GM19324 (cell line): ENCODE data around the gene RTN4R.

ENCODE experiments used
- ATAC-seq: cut with Tn5 transposase; IDR thresholded peaks from one replicate; pipeline ENCODE4 v1.9.1; 2021; ENCODE audit warnings: mild to moderate bottlenecking, moderate library complexity; ENCODE audit not compliant: unreplicated experiment, low FRiP score

The RTN4R gene

DNA sequence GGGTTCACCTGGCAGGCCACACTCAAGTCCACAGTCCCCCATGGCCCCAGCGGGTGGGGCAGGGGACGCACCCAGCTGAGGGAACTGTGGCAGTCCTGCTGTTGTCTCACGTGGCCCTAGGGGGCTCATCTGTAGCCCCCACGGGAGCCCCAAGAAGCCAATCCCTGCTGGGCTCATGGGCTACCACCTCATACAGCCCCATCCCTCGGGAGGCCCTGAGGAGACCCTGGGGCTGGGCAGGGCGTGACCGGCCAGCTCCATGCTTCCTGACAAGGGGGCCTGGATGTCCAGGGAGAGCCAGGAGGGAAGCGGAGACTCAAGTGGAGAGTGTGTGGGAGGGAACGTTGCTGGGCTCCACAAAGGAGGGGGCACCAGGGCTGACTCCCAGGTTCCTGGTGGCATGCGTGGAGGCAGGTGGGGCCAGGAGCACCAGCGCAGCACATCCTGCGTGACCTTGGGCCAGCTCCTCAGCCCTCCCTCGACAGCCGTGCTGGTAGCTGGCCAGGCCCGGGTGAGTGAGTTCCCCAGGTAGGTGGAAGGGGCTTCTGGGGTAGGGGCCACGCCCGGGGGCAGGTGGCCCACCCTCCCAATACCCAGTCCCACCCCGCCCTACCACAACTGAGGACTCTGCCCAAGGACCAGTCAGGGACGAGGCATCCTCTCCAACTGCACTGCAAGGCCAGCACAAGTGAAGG is 7.9 kb downstream of the RTN4R start:
- no peak for ATAC-seq

DNA sequence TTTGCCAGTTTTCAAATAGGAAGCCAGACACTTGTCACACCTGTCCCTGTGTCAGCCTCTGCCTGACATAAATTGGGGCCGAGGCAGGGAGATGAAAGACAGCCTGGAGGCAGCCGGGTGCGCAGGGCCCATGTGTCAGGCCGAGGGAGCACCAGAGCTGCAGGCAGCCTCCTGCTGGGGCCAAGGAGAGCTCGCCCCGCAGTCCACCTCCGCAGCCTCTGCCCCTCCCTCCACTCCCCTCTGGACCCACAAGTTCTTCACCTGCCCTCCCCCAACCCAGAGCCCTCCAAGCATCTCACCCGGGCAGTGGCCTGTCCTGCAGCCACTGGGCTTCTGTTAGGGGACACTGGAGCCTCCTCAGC is 8.8 kb downstream of the RTN4R start:
- no peak for ATAC-seq

DNA sequence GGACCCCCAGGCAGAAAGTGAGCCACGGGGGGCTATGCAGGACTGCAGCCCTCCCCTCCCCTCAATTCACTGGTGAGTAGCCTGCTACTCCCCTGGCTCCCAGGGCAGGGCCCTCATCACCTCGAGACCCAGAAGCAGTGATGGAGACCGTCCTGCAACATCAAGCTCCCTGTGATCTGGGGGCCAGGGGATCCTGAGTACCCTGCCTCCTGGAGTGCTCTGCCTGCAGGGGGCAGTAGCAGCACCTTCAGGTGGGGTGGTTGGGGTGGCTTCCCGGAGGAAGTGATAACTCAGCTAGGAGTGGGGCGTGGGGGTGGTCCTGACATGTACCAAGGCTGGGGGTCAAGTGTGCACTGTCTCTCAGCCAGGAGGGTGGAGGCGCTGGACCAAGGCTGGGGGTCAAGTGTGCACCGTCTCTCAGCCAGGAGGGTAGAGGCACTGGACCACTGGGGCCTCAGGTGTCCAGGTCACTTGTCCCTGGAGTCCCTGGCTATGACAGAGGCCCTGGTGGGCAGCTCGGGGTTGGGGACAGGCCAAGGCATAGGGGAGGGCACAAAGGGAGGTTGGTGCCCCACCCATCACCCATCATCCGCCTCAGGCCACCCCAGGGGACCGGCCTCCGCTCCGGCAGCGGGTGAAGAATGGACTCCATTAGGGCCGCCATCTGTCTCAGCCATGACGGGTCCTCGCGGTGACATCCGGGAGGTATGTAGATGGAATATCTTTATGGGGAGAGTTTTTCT is 9.4 kb downstream of the RTN4R start:
- no peak for ATAC-seq

DNA sequence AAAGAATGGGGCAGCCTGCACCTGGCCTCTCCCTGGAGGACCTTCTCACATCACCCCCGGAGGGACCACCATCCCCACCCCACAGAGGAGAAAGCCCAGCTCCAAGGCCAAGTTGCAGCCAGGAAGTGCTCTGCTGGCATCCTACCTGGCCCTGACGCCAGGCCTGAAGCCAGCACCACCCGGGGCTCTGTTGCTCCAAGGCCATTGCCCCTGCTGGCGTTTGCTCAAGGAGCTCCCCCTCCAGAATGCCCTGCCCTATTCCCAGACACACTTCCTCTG is 10.2 kb downstream of the RTN4R start:
- no peak for ATAC-seq

DNA sequence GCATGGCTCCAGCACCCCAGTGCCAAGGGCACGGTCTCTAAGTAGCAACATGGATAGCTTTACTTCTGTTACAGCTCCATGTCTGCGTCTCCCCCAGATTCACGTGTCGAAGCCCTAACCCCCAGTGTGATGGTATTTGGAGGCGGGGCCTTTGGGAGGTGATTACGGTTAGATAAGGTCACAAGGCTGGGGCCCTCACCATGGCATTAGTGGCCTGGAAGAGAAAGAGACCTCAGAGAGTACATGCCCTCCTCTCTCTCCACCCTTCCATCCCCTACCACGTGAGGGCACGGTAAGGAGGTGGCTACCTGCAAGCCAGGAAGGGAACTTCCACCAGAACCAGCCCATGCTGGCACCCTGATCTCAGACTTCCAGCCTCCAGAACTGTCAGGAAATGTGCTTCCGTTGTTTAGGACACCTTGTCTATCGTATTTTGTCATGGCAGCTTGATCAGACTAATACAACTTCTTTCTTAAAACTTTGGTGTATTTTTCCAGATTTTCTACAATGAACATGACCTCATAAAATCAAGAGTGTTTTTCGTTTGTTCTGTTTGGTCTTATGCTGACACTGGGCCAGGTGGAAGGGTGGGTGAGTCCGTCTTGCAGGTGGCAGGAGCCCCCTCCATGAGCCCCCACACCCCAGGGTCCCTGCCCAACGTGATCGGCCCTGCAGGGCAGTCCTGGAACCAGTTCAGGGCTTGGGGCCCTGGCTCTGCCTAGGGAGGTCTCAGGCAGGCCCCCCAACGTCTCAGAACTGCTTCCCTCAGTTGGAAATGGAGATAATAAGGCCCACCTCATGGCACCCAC is 10.7 kb downstream of the RTN4R start:
- no peak for ATAC-seq

DNA sequence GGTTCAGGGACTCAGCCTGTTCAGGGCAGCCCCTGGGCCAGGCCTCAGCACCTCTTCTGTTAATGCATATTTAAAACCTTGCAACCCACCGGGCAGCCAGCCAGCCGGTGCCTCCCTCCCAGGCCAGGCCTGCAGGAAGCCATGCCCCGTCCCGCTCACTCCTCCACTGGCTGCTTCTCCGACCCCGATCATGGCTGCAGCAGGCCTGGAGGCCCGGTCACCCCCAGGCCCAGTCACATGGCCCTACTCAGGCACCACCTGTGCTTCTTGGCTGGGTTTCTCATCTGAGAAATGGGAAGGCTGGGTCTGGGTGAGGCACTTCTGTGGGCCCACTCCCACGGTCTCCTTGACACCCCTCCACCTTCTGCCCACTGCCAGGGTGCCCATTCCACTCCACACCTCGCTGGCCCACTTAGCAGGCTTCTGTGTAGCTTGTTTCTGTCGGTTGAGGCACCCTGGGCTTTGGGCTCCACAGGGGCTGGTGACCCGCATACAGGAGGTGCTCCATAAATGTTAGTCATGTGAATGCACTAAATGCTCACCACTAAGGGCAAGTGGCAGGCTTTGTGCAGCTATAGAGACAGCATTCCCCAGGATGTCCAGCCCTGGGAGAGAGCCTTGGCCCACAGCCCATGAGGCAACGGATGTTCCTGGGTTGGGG is 11.4 kb downstream of the RTN4R start:
- no peak for ATAC-seq

DNA sequence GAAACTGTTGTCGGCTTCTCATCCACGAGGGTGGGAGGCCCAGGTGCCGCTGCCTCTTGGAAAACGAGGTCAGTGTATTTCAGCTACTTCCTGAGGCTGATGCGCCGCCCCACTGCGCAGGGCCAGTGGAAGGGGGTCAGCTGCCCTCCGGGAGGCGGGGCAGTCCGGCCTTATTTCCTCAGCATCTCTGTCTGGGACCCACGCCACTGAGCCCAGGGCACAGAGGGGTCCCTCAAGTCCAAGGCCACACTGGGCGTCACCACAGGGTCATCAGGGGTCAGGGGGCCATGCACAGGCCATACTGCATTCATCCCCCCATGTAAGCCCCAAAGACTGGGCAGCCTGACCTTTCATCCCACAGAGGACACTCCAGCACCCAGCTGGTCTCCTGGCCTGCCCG is 12.1 kb downstream of the RTN4R start:
- no peak for ATAC-seq

DNA sequence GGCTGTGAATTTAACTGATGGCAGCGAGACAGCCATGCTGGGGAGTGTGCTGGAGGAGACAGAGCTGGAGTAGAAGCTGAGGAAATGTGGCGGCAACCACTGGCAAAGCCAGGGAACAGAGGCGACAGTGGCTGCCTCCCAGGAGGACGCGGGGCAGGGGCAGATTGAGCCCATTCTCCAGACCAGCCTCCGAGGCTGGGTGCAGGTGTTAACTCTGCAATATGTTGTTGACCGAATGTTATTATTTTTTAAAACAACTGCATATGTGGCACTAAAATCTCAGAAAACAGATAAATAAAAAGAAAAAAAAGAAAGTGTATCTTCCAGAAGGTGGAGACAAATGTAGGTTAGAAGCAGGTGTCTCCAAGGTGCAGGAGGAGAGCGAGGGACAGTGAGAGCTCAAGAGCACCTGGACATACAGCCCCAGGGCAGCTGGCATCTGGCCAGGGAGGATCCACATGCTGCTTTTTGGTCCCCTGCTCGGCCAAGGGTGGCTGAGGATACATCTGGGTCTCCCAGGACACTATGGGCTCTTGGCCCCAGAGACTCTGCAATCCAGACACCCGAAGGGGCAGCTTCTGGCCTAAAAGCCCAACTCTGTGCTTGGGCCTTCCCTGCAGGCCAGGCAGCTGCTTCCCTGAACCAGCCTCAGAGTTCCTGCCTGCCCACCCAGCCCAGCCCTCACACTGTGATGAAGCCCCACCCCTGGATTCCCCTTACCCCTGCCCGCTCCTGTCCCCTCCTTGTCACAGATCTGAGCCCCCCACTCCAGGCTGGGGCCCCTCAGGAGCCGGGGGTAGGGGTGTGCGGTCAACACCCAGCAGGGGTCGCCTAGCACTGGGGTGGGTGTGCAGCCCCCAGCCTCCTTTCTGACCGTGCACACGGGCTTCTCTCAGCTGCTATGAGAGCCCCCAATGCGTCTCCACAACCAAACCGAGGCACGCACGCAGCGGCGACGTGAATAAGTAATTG is 12.9 kb downstream of the RTN4R start:
- no peak for ATAC-seq

DNA sequence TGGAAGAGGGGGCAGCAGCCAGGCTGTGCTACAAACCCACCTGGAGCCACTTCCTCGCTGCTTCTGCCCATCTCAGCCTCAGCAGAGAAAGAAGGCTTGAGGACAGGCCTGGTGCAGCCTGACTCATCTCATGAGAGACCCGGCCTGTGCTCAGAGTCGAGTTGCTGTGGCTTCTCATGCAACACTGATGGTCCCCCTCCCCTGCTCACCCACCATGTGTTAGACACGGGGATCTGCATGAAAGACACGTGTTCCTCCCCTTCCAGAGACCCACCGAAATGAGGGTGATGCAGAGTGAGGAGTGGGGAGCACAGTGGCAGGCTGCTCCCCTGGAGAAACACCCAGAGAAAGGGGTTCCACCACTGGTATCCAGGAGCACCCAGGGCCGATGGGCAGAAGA is 15.0 kb downstream of the RTN4R start:
- no peak for ATAC-seq

DNA sequence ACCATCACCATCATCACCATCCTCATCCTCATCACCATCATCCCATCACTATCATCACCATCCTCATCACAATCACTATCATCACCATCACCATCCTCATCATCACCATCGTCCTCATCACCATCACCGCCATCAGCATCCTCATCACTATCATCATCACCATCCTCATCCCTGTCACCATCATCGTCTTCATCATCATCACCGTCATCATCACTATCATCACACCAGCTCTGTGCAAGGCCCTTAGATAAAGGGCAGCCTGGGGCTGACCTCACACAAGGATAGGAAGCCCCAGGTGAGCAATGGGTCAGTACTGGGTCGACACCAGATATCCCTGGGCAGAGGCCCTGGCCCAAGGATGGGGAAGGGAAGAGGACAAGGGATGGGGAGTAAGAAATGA is 16.1 kb downstream of the RTN4R start:
- ATAC-seq = no peak

DNA sequence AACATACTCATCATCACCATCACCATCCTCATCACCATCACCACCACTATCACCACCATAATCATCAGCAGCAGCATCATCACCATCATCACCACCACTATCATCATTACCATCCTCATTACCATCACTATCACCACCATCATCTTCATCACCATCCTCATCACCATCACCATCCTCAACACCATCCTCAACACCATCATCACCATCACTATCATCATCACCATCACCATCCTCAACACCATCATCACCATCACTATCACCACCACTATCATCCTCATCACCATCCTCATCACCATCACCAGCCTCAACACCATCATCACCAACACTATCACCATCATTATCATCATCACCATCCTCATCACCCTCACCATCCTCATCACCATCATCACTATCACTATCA is 16.6 kb downstream of the RTN4R start:
- ATAC-seq = no peak

DNA sequence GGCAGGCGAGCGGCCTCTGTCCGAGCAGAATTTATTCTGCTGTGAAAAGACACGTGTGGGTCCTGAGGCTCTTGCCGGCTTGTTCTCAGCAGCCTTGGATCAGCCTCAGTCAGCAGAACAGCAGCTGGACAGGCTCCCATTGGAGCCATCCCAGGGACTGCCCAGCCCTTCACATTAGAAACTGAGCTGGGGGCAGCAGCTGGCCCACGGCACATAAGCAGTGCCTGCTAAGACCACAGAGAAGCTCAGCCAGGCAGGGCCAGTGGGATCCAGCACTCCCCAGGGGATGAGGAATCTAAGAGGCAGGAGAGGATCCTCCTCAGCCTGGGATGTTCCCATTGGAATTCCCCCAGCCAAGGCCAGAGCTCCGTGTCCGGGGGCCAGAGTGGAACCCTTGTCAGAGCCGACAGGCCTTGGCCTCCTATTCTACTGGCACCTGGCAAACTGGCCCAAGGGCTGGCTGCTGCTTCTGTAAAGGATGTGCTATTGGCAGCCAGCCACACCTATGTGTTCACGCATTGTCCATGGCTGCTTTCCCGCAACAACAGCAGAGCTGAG is 18.2 kb downstream of the RTN4R start:
- no peak for ATAC-seq

DNA sequence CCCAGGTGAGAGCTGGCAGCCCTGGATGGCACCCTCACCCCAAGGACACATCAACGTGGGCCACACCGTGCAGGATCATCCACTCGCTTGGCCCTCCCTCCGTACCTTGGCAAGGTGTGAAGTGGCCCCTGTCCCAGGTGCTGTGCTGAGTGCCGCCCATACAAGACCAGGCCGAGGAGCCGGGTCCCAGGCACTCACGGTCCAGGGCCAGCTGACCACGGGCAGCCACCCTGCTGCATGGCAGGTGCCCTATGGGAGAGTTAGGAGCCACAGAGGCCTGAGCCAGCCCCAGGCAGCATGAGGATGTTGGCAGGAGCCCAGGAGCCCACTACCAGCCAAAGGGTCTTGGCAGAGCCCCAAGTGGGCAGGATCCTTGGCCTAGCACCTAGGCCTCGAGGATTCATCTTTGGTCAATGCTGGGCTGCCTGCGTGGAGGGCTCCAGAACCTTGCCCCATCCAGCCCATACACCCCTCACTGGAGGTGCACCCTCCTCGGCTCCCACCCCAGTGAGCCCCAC is 19.6 kb downstream of the RTN4R start:
- no peak for ATAC-seq

DNA sequence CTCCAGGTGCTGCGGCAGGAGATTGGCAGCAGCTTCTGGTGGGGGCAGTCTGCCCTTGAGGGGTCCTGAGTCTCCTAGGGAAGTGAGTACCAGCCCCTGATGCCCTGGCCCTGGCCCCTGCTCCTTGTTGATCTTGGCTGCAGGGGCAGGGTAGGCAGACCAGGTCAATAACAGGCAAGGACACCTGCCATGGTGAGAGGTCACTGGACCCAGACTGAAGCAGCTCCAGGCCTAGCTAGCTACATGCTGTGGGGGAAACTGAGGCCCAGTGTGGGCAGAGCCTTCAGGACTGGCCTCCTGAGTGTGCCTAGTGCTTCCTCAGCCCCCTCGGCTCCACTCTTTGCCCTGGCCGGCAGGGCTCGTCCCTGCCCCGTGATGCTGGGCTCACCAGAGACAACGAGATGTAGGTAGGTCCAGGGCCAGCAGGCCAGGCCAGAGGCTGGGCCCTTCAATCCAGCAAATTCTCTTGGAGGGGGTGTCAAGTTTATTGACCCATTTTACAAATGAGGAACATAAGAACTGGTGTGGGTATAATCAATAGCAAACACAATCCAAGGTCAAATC is 20.4 kb downstream of the RTN4R start:
- ATAC-seq = no peak

DNA sequence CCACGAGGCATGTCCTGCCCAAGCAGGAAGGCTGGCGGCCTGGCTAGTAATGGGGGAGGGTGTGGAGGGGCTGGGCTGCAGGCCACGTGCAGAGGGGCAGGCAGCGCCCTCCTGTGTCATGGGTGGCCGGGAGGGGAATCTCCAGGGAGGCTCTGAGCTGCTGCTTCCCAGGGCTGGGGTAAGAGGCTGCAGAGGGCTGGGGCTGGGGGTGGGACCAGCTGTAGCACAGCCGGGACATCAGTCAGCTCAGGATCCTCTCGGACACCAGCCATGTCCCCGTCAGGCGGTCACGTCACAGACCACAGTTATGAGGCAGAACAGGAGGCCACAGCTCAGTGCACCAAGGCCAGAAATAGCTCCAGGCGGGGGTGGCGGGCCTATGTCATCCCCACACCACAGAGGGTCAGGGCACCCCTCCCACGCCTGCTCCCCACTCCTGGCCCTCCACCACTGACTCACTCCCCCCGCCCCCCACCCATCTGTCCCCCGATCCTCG is 21.1 kb downstream of the RTN4R start:
- no peak for ATAC-seq

DNA sequence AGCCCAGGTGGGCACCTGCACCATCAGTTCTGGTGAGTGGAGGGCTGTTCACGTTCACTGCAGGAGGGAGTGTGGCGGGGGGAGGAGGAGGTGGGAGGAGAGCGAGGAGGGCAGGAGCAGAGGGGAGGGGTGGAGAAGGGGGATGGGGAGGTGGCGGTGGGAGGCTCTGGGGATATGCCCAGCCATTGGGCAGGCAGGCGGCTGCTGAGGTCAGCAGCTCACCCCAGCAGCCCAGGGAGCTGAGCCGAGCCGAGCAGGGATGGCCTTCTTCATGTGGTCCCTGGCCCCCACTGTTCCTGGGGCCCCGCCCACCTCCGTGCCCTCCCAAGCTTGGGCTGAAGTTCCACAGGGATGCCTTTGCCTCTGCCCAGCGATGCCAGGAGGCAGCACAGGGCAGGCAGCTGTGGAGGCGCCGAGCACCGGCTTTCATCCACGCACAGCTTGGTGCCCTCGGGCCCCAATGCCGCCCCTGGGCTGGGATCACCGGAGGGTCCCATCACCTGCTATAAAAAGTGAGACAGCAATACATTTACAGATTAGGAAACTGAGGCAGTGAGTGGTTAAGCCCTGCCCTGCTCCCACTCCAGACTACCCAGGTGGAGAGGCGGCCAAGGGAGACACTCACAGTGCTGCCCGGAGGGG is 21.6 kb downstream of the RTN4R start:
- ATAC-seq = no peak

DNA sequence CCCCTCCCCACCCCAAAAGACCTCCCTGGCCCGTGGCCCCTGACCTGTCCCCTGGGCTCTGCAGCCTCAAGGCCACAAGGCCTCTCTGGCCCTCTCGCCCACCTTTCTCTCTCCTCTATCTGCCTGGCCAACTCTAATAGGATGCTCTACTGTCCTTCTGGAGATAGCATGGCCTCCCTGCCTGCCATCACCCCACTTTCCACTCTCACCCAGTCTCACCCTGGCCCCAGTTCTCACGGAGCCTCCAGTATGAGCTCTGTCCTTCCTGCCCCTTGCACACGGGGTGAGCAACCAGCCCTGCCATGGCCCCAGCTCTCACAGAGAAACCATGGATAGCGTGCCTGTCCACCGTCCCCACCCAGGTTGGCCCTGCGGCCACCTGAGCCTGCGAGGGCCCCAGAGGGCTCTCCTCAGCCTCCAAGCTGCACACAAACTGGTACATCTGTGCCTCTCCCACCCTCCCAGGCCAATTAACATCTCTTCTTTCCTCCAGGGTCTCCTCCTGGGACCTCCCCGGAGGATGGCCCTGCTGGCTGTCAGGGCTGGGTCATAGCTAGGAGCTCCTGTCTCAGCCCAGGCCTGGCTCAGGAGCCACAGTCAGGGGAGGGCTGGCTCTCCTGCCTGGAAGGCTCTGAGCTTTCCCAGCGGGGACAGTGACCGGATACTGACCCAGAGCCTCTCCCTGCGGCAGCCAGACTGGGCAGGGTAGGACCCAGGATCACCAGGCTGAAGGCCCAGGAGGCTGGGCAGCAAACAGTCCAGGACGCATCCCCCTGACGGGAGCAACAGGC is 22.3 kb downstream of the RTN4R start:
- ATAC-seq = no peak
